Body of pancreas (tissue), 4 donors: Measurements from ENCODE around the gene MAPK8. TPM values are rescaled to one million over a fixed set of nuclear protein-coding genes. Genes with fewer than 3 reads are reported as not detected.

ENCODE experiments used
- ATAC-seq: fragments of 150-250 bp; one replicate; pipeline ENCODE4 v1.9.1; 2016
- DNase-seq, 4 donors: peaks; one replicate each; pipeline ENCODE4 v3.0.0-alpha.2; 2019
- H3K27ac ChIP-seq, 4 donors: fragments of 200-600 bp; sonication (generic); 1 replicate in 3 of 4; 2 replicates in 1 of 4; pipeline versions ENCODE4 v1.5.1 to v1.6.1; 2016 to 2019; ENCODE audit warnings: mild to moderate bottlenecking in 1 of 4, mixed read lengths in 1 of 4, moderate library complexity in 1 of 4
- H3K27me3 ChIP-seq, 2 donors: fragments of 200-600 bp; sonication (generic); one replicate each; pipeline ENCODE4 v1.6.0; 2016; ENCODE audit warnings: mild to moderate bottlenecking in 1 of 2
- H3K36me3 ChIP-seq, 2 donors: fragments of 200-600 bp; sonication (generic); replicated peaks in 1 of 2; 2 replicates each; pipeline ENCODE4 v1.5.1; 2016; ENCODE audit warnings: low read depth in 2 of 2; ENCODE audit not compliant: insufficient read depth in 1 of 2
- H3K4me1 ChIP-seq: fragments of 200-600 bp; sonication (generic); one replicate; pipeline ENCODE4 v1.6.0; 2016
- H3K4me3 ChIP-seq, 2 donors: fragments of 200-600 bp; sonication (generic); 1 replicate in 1 of 2; 2 replicates in 1 of 2; pipeline ENCODE4 v1.5.1; 2016 to 2019
- H3K9me3 ChIP-seq, 3 donors: fragments of 200-600 bp; sonication (generic); 1 replicate in 2 of 3; 2 replicates in 1 of 3; pipeline ENCODE4 v1.5.1; 2016
- POLR2A ChIP-seq, 3 donors: fragments of 450-650 bp; IDR thresholded peaks; one replicate each; pipeline ENCODE4 v1.6.1; 2016; ENCODE audit warnings: antibody characterized with exemption in 3 of 3, mild to moderate bottlenecking in 2 of 3
- WGBS, 2 donors: methylation state at CpG; one replicate each; pipeline ENCODE4 v1.1.5; 2017; 5-methylcytosine and 5-hydroxymethylcytosine counted together
- intact Hi-C: fragments of 100-400 bp; cut with DNase I; formaldehyde crosslinking; loops from one replicate; pipeline ENCODE4 v1.15.1; 2023
- total RNA-seq, 2 donors: library from RNA; depleted of rRNA; stranded (reverse); fragments of >200 nt; gene quantifications; one replicate each; pipeline ENCODE4 v1.1.0, GENCODE V29; 2016
- TF ChIP-seq, protein P1 (sequence below), 7 experiments: fragments of 450-650 bp in 4 of 7; fragments of 200-600 bp in 3 of 7; sonication (generic) in 3 of 7; IDR thresholded peaks; one replicate each; pipeline ENCODE4 v1.5.1; 2016 to 2019; ENCODE audit warnings: antibody characterized with exemption in 7 of 7

The MAPK8 gene
- total RNA-seq, 2 donors from 2014 or later = 16.1 to 22.7 TPM

DNA sequence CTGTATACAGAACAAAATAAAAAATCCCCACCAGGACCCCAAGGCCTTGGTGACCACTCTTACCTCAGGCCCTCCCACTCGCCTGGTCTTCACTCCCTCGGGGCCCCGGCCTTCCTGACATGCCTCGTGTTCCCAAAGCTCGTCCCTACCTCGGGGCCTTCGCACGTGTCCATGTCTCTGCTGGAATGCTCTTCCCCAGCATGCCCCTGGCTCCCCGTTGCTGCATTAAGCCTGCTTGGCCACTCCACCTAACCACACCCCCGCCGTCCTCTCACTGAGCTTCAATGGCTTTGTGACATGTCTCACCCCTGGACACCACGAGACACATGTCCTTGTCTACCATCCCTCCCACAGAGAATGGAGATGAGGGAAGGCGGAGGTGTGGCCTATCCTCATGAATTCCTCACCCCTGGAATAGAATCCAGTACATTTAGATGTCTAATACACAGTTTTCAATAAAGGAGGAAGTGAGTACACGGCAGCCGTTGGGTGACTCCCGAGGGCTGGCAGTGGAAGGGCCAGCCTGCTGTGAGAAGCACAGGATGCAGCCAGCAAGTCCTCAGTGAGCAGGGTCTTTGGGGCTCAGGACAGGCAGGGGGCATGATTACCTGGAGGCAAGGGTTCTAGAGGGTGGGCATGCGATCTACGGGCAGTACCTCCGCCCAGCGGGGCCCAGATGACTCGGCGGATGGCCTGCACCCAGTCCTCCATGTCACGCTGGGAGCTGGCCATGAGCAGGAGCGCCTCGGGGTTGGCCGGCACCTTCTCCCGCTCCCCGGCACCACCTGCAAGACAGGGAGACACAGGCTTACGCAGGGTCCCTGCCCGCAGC is 172.7 kb downstream of the MAPK8 start:
- intact Hi-C loops = no loop called here
- ATAC-seq = no peak
- Histone ChIP-seq H3K4me3 (no peak overlapping the region), H3K4me1 (no peaks in the 10 kb centered on the region), H3K36me3 (no peaks in the 10 kb centered on the region), H3K27ac (no peak overlapping the region), H3K27me3 (no peaks in the 10 kb centered on the region), H3K9me3 (no peaks in the 10 kb centered on the region)
- WGBS, 2 donors = 83 to 87% methylated on average over 22 to 30 of the region's 30 CpGs
- TF ChIP-seq, protein P1, sequence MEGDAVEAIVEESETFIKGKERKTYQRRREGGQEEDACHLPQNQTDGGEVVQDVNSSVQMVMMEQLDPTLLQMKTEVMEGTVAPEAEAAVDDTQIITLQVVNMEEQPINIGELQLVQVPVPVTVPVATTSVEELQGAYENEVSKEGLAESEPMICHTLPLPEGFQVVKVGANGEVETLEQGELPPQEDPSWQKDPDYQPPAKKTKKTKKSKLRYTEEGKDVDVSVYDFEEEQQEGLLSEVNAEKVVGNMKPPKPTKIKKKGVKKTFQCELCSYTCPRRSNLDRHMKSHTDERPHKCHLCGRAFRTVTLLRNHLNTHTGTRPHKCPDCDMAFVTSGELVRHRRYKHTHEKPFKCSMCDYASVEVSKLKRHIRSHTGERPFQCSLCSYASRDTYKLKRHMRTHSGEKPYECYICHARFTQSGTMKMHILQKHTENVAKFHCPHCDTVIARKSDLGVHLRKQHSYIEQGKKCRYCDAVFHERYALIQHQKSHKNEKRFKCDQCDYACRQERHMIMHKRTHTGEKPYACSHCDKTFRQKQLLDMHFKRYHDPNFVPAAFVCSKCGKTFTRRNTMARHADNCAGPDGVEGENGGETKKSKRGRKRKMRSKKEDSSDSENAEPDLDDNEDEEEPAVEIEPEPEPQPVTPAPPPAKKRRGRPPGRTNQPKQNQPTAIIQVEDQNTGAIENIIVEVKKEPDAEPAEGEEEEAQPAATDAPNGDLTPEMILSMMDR (IDR thresholded peaks at IDR 0.05) = no peak
- no peak for TF ChIP-seq POLR2A (IDR thresholded peaks at IDR 0.05)
- DNase-seq = no peak

DNA sequence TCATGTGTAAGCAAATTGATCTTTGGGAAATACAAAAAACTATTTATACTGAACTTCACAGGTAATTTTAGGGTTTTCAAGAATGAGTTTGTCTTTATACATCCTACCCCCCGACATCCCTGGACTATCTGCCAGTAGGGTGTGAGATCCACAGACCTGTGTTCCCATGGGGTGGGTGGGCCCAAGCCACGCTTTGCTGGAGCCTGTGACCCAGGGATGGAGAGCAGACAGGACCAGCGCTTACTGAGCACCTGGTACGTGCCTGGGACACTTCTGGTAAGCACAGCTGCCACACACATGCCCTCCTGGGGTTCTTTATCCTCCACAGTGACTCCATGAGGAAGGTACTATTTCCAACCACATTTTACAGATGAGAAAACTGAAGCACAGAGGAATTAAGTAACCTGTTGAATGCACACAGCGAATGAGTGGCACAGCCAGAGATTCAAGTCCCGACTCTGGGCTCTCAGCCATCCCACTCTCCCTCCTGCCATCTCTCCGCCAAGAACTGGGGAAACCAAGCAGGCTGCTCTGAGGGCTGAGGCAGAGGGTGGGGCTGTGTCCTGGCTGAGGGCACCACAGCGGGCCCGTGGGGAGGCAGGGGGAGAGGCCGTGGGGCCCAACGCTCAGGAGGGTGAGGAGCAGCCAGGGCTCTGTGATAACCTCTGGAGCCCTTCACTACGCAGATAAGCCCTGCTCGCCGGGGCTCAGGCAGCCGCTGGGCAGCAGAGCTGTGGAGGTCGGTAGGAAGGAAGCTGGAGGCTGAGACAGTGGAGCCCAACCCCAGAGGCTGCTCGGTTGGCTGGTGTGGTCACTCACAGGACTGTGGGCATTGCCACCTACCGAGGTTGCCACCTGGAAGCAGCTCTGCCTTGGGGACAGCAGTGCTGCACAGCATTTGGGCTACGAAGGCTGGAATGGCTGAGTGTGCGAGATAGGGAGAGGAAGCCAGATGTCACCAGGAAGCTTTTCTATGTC is 174.2 kb downstream of the MAPK8 start:
- DNase-seq (no peak), ATAC-seq (no peak)
- WGBS, 2 donors = 44 to 77% methylated on average over 7 to 20 of the region's 20 CpGs
- Histone ChIP-seq H3K4me3 (no peak overlapping the region), H3K27ac (no peak overlapping the region), H3K4me1 (no peaks in the 10 kb centered on the region), H3K9me3 (no peaks in the 10 kb centered on the region), H3K27me3 (no peaks in the 10 kb centered on the region), H3K36me3 (no peaks in the 10 kb centered on the region)
- intact Hi-C loops = no loop called here
- TF ChIP-seq POLR2A (IDR thresholded peaks at IDR 0.05) = no peak
- TF ChIP-seq, protein P1 (IDR thresholded peaks at IDR 0.05) = no peak

DNA sequence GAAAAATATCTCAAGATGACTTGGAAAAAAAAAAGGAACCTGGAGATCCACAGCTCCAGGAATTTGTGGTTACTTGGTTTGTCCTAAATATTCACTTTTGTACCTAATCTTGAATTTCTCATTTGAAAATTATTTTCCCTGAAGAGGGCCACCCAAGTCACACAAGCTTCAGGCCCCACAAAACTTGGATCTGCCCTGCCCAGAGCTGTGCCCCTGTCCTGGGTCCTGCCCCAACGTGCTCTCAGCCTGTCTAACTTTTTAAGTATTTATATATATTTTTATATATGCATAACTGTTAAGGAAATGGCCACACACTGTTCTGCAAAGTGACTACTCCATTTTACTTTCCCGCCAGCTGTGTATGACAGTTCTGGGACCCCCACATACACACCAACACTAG is 174.9 kb downstream of the MAPK8 start:
- no peak for DNase-seq
- Histone ChIP-seq H3K4me3 (no peak overlapping the region), H3K27me3 (no peaks in the 10 kb centered on the region), H3K9me3 (no peaks in the 10 kb centered on the region), H3K36me3 (no peaks in the 10 kb centered on the region), H3K4me1 (no peaks in the 10 kb centered on the region), H3K27ac (no peak overlapping the region)
- no peak for ATAC-seq
- TF ChIP-seq, protein P1 (IDR thresholded peaks at IDR 0.05) = no peak
- no peak for TF ChIP-seq POLR2A (IDR thresholded peaks at IDR 0.05)
- intact Hi-C loops = no loop called here
- 79 to 81% methylated on average over 2 of the region's 2 CpGs for WGBS, 2 donors

DNA sequence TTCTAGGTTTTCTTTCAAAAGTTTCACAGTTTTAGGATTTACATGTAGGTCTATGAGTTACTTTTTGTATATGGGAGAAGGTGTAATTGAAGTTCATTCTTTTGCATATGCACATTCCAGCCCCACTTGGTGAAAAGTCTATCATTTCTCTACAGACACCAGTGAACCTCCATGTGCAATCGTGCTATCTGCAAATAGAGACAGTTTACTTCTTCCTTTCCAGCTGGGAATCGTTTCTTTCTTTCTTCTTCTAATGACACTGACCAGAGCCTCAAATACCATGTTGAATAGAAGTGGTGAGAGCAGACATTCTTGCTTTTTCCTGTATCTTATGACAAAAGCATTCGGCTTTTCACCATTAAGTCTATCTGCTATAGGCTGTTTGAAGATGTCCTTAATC is 175.7 kb downstream of the MAPK8 start:
- ATAC-seq (no peak), DNase-seq (no peak)
- intact Hi-C loops = no loop called here
- Histone ChIP-seq H3K4me3 (no peak overlapping the region), H3K36me3 (no peaks in the 10 kb centered on the region), H3K27ac (no peak overlapping the region), H3K27me3 (no peaks in the 10 kb centered on the region), H3K4me1 (no peaks in the 10 kb centered on the region), H3K9me3 (no peaks in the 10 kb centered on the region)
- WGBS, 2 donors = 64 to 66% methylated on average over 3 of the region's 3 CpGs
- TF ChIP-seq, protein P1 (IDR thresholded peaks at IDR 0.05) = no peak
- no peak for TF ChIP-seq POLR2A (IDR thresholded peaks at IDR 0.05)
